Right atrium auricular region (tissue), 2 donors: Measurements from ENCODE around the gene PPP1R18. TPM values are rescaled to one million over a fixed set of nuclear protein-coding genes. Genes with fewer than 3 reads are reported as not detected.

Source experiments
- DNase-seq: peaks from one replicate; pipeline ENCODE4 v3.0.0-alpha.2; 2019; ENCODE audit warnings: low spot score
- H3K27ac ChIP-seq, 2 donors: fragments of 200-600 bp; sonication (generic); 1 replicate in 1 of 2; 2 replicates in 1 of 2; pipeline ENCODE4 v1.5.1; 2016 to 2019
- H3K27me3 ChIP-seq, 2 donors: fragments of 200-600 bp; sonication (generic); one replicate each; pipeline versions ENCODE4 v1.5.1 to v1.6.0; 2017 to 2019
- H3K36me3 ChIP-seq: fragments of 200-600 bp; sonication (generic); one replicate; pipeline ENCODE4 v1.5.1; 2016
- H3K4me1 ChIP-seq, 2 donors: fragments of 200-600 bp; sonication (generic); one replicate each; pipeline versions ENCODE4 v1.5.1 to v1.6.0; 2017 to 2019
- H3K4me3 ChIP-seq, 2 donors: fragments of 200-600 bp; sonication (generic); 1 replicate in 1 of 2; 2 replicates in 1 of 2; pipeline ENCODE4 v1.5.1; 2017 to 2019; ENCODE audit warnings: mild to moderate bottlenecking in 1 of 2, moderate library complexity in 1 of 2
- H3K9me3 ChIP-seq, 2 donors: fragments of 200-600 bp; sonication (generic); one replicate each; pipeline ENCODE4 v1.5.1; 2019
- CTCF ChIP-seq, 2 donors: fragments of 200-600 bp; sonication (generic); IDR thresholded peaks; one replicate each; pipeline ENCODE4 v1.5.1; 2019; ENCODE audit warnings: antibody characterized with exemption in 2 of 2
- total RNA-seq, 2 donors: library from RNA; depleted of rRNA; stranded (reverse); fragments of >200 nt; gene quantifications; one replicate each; pipeline ENCODE4 v1.1.0, GENCODE V29; 2016

PPP1R18 gene
- total RNA-seq, 2 donors from 2014 or later, result 17.5 to 33.2 TPM

GRCh38 chr6:30711758-30712380 lies 25.4 kb upstream of the PPP1R18 start:
- Histone ChIP-seq H3K4me1 (peaks cover 0 to 9% of the 10 kb centered on the region in 2 donors), H3K27me3 (no peaks in the 10 kb centered on the region), H3K4me3 (no peak overlapping the region), H3K27ac (no peak overlapping the region), H3K9me3 (no peaks in the 10 kb centered on the region), H3K36me3 (peaks cover 64% of the 10 kb centered on the region)
- TF ChIP-seq CTCF (IDR thresholded peaks at IDR 0.05), result no peak
- no peak for DNase-seq

GRCh38 chr6:30709101-30709868 lies 22.8 kb upstream of the PPP1R18 start:
- Histone ChIP-seq H3K9me3 (no peaks in the 10 kb centered on the region), H3K4me3 (no peak overlapping the region), H3K27ac (no peak overlapping the region), H3K36me3 (peaks cover 64% of the 10 kb centered on the region), H3K4me1 (peaks cover 0 to 10% of the 10 kb centered on the region in 2 donors), H3K27me3 (no peaks in the 10 kb centered on the region)
- no peak for TF ChIP-seq CTCF (IDR thresholded peaks at IDR 0.05)
- no peak for DNase-seq

- Histone ChIP-seq H3K4me3 (no peak overlapping the region), H3K27ac (no peak overlapping the region), H3K9me3 (no peaks in the 10 kb centered on the region), H3K27me3 (no peaks in the 10 kb centered on the region), H3K36me3 (peaks cover 60% of the 10 kb centered on the region), H3K4me1 (peaks cover 0 to 10% of the 10 kb centered on the region in 2 donors)
- no peak for DNase-seq
- TF ChIP-seq CTCF (IDR thresholded peaks at IDR 0.05), result no peak
These were observed 20.9 kb upstream of the PPP1R18 start for GRCh38 chr6:30707281-30707850.

- no peak for TF ChIP-seq CTCF (IDR thresholded peaks at IDR 0.05)
- H3K4me3 ChIP-seq, result no peak overlapping the region
- no peaks in the 10 kb centered on the region for H3K9me3 ChIP-seq
- peak overlapping the region; percentile 35 to 55 for H3K27ac ChIP-seq
- H3K27me3 ChIP-seq, result no peaks in the 10 kb centered on the region
- peaks cover 43% of the 10 kb centered on the region for H3K36me3 ChIP-seq
- no peak for DNase-seq
- H3K4me1 ChIP-seq, result peaks cover 0 to 10% of the 10 kb centered on the region in 2 donors
These were observed 19.2 kb upstream of the PPP1R18 start for GRCh38 chr6:30705620-30706019.

GRCh38 chr6:30703821-30704220 lies 17.4 kb upstream of the PPP1R18 start:
- no peak overlapping the region for H3K4me3 ChIP-seq
- H3K4me1 ChIP-seq, result peaks cover 0 to 15% of the 10 kb centered on the region in 2 donors
- H3K9me3 ChIP-seq, result no peaks in the 10 kb centered on the region
- no peak for DNase-seq
- peaks cover 25% of the 10 kb centered on the region for H3K36me3 ChIP-seq
- no peaks in the 10 kb centered on the region for H3K27me3 ChIP-seq
- no peak for TF ChIP-seq CTCF (IDR thresholded peaks at IDR 0.05)
- H3K27ac ChIP-seq, result no peak overlapping the region
